ENCODE results near the gene IL1R1.

GRCh38 chr2:102194609-102195268 lies 52.2 kb downstream of the IL1R1 start:
- TF ChIP-seq CTCF (IDR thresholded peaks at IDR 0.05; ENCODE audit: borderline replicate concordance, extremely low read depth, low read length, poor library complexity, severe bottlenecking) (no peak), EZH2 (IDR thresholded peaks at IDR 0.05; ENCODE audit: borderline replicate concordance, low read depth, low read length, severe bottlenecking) (no peak)

All from DND-41 (cell line).